B cell (primary cell): ENCODE results near the gene TMED10.

ENCODE experiments used
- EZH2 ChIP-seq: IDR thresholded peaks from 2 replicates; pipeline ENCODE4 v1.6.1; 2012; ENCODE audit warnings: borderline replicate concordance, low read depth, mild to moderate bottlenecking, moderate library complexity, low read length; ENCODE audit not compliant: insufficient read depth, poor library complexity, severe bottlenecking
- TF ChIP-seq, protein P1 (sequence below): fragments of 200-600 bp; IDR thresholded peaks from one replicate; pipeline ENCODE4 v1.8.0; 2022; ENCODE audit warnings: antibody characterized with exemption, mild to moderate bottlenecking

GRCh38 chr14:75156111-75156510 lies 20.3 kb downstream of the TMED10 start:
- TF ChIP-seq, protein P1, sequence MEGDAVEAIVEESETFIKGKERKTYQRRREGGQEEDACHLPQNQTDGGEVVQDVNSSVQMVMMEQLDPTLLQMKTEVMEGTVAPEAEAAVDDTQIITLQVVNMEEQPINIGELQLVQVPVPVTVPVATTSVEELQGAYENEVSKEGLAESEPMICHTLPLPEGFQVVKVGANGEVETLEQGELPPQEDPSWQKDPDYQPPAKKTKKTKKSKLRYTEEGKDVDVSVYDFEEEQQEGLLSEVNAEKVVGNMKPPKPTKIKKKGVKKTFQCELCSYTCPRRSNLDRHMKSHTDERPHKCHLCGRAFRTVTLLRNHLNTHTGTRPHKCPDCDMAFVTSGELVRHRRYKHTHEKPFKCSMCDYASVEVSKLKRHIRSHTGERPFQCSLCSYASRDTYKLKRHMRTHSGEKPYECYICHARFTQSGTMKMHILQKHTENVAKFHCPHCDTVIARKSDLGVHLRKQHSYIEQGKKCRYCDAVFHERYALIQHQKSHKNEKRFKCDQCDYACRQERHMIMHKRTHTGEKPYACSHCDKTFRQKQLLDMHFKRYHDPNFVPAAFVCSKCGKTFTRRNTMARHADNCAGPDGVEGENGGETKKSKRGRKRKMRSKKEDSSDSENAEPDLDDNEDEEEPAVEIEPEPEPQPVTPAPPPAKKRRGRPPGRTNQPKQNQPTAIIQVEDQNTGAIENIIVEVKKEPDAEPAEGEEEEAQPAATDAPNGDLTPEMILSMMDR: no peak
- no peak for TF ChIP-seq EZH2
